ENCODE results near the gene CLECL1.

- no peak for TF ChIP-seq POLR2A (IDR thresholded peaks at IDR 0.05)
- TF ChIP-seq, protein P1, sequence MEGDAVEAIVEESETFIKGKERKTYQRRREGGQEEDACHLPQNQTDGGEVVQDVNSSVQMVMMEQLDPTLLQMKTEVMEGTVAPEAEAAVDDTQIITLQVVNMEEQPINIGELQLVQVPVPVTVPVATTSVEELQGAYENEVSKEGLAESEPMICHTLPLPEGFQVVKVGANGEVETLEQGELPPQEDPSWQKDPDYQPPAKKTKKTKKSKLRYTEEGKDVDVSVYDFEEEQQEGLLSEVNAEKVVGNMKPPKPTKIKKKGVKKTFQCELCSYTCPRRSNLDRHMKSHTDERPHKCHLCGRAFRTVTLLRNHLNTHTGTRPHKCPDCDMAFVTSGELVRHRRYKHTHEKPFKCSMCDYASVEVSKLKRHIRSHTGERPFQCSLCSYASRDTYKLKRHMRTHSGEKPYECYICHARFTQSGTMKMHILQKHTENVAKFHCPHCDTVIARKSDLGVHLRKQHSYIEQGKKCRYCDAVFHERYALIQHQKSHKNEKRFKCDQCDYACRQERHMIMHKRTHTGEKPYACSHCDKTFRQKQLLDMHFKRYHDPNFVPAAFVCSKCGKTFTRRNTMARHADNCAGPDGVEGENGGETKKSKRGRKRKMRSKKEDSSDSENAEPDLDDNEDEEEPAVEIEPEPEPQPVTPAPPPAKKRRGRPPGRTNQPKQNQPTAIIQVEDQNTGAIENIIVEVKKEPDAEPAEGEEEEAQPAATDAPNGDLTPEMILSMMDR (IDR thresholded peaks at IDR 0.05): no peak
Measured at GRCh38 chr12:9700606-9700956, 32.3 kb downstream of the CLECL1 start.
